Duodenal mucosa (tissue), 2 donors: ENCODE measurements around the gene UBE3A.
"Not testable (repeated sequence)": the region's sequence is repeated elsewhere in the genome, so short reads cannot be mapped to it uniquely, and the experiment has no call there.

ENCODE experiments used
- H3K27ac ChIP-seq: one replicate; pipeline ENCODE4 v1.7.0; 2013; ENCODE audit warnings: low read depth, low read length
- H3K27me3 ChIP-seq, 2 donors: one replicate each; pipeline ENCODE4 v1.7.0; 2013; ENCODE audit warnings: low read length in 2 of 2, control low read depth in 1 of 2; ENCODE audit not compliant: insufficient read depth in 2 of 2, control insufficient read depth in 1 of 2
- H3K36me3 ChIP-seq, 2 donors: one replicate each; pipeline ENCODE4 v1.7.0; 2013; ENCODE audit warnings: low read length in 2 of 2, control low read depth in 1 of 2; ENCODE audit not compliant: insufficient read depth in 2 of 2, control insufficient read depth in 1 of 2
- H3K4me1 ChIP-seq, 2 donors: one replicate each; pipeline ENCODE4 v1.7.0; 2013; ENCODE audit warnings: low read length in 2 of 2, control low read depth in 1 of 2; ENCODE audit not compliant: insufficient read depth in 2 of 2, control insufficient read depth in 1 of 2
- H3K4me3 ChIP-seq, 2 donors: one replicate each; pipeline ENCODE4 v1.7.0; 2013; ENCODE audit warnings: low read length in 2 of 2, low read depth in 1 of 2
- H3K9ac ChIP-seq, 2 donors: one replicate each; pipeline ENCODE4 v1.7.0; 2013; ENCODE audit warnings: low read length in 2 of 2, low read depth in 1 of 2
- H3K9me3 ChIP-seq, 2 donors: one replicate each; pipeline ENCODE4 v1.7.0; 2013; ENCODE audit warnings: low read length in 2 of 2, control low read depth in 1 of 2; ENCODE audit not compliant: control insufficient read depth in 1 of 2

Gene UBE3A

GRCh38 chr15:25424073-25424472 lies 14.8 kb downstream of the UBE3A start:
- Histone ChIP-seq H3K4me1 (peaks cover 0 to 4% of the 10 kb centered on the region in 2 donors), H3K9me3 (peaks cover 0 to 4% of the 10 kb centered on the region in 2 donors), H3K9ac (no peak overlapping the region), H3K36me3 (peaks cover 0 to 6% of the 10 kb centered on the region in 2 donors), H3K4me3 (no peak overlapping the region), H3K27me3 (no peaks in the 10 kb centered on the region), H3K27ac (no peak overlapping the region)

DNA sequence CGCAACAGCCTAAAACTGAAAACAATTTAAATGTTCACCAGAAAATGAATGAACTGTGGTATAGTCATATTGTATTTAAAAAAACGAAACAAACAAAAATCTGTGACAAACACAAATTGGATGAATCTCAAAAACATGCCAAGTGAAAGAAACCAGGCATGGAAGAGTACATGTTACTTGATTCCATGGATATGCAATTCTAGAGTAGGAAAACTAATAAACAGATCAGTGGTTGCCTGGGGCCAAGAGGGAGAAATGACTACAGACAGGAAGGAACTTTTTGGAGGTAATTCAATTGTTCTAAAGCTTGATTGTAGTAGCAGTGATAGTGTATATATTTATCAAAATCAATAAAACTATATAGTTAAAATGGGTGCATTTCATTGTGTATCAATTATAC lies 16.8 kb downstream of the UBE3A start:
- H3K4me1 ChIP-seq: peaks cover 0 to 4% of the 10 kb centered on the region in 2 donors

DNA sequence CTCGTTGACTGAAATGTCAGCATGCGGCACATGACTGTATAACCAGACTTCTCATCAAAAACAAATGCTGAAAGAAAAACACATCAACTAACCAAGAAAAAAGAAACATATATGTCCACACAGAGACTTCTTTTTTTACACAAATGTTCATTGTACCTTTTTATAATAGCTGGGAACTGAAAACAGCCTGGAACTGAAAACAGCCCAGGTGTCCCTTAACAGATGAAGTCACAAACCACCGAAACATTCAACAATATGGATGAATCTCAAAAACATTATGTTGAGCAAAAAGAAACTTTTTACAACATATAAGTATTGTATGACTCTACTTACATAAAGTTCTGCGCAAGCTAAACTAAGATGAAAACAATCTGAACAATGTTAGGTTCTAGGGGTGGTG lies 20.6 kb downstream of the UBE3A start:
- Histone ChIP-seq H3K27me3 (no peaks in the 10 kb centered on the region), H3K36me3 (peaks cover 0 to 6% of the 10 kb centered on the region in 2 donors), H3K27ac (no peak overlapping the region), H3K9ac (no peak overlapping the region), H3K9me3 (peaks cover 0 to 6% of the 10 kb centered on the region in 2 donors), H3K4me3 (no peak overlapping the region), H3K4me1 (peaks cover 0 to 4% of the 10 kb centered on the region in 2 donors)

More for the DNA sequence above, 16.8 kb downstream of the UBE3A start:
- no peaks in the 10 kb centered on the region for H3K27me3 ChIP-seq
- H3K9me3 ChIP-seq: peaks cover 0 to 6% of the 10 kb centered on the region in 2 donors
- no peak overlapping the region for H3K27ac ChIP-seq
- no peak overlapping the region for H3K9ac ChIP-seq
- H3K36me3 ChIP-seq: peaks cover 0 to 6% of the 10 kb centered on the region in 2 donors
- H3K4me3 ChIP-seq: no peak overlapping the region

DNA sequence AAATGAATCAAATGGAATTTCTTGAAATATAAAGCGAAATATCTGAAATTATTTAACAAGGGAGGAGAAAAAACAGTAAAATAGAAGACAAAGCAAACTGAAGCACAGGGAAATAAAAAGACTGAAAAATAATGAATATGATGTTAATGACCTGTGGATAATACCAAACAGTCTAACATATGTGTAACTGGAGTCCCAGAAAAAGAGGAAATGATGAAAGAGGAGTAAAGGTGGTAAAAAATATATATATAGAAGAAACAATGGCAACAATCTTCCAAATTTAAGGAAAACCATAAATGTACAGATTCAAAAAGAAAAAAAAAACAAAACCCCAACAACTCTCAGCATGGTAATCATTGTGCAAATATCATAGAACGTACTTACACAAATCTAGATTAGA lies 21.2 kb downstream of the UBE3A start:
- Histone ChIP-seq H3K9ac (no peak overlapping the region), H3K4me1 (peaks cover 0 to 4% of the 10 kb centered on the region in 2 donors), H3K36me3 (peaks cover 0 to 6% of the 10 kb centered on the region in 2 donors), H3K9me3 (peaks cover 0 to 6% of the 10 kb centered on the region in 2 donors), H3K27me3 (no peaks in the 10 kb centered on the region), H3K27ac (no peak overlapping the region), H3K4me3 (no peak overlapping the region)

DNA sequence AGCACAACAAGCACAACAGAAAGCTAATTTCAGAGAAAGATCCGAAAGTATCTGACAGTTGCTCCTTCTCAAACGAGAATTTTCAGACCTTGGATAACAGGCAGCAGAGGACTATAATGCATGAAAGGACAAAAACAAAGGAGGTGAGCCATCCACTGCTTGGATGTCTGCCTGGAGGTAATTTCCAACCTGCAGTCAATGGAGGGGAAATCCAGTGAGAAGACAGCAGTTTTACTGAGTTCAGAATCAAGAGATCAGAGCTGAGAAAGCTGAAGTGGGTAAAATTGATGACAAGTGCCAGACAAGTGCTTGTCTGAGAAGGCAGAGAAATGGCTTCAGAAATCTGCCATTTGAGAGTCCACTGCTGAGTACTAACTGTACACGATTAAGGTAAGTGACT lies 22.1 kb downstream of the UBE3A start:
- H3K27me3 ChIP-seq: no peaks in the 10 kb centered on the region
- peaks cover 0 to 4% of the 10 kb centered on the region in 2 donors for H3K4me1 ChIP-seq
- peaks cover 0 to 6% of the 10 kb centered on the region in 2 donors for H3K36me3 ChIP-seq
- H3K9ac ChIP-seq: no peak overlapping the region
- no peak overlapping the region for H3K27ac ChIP-seq
- H3K4me3 ChIP-seq: no peak overlapping the region
- peaks cover 0 to 6% of the 10 kb centered on the region in 2 donors for H3K9me3 ChIP-seq

DNA sequence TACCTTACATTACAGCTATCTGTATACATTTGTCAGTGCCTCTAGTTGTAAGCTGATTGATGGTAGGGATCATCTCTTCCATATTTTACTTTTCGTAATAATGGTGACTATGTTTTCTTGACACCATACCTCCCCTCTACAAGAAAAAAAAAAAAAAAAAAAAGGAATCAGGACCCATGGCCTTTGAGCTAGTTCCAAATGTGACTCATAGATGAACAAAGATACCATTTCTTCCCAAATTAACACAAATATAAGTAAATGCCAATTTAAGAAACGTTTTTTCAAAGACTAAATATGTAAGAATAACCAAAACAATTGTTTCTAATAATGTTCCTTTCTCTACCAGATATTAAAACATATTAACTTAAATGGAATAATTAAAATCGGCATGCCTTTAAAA lies 23.1 kb downstream of the UBE3A start:
- no peak overlapping the region for H3K9ac ChIP-seq

GRCh38 chr15:25415217-25415616 lies 23.6 kb downstream of the UBE3A start:
- Histone ChIP-seq H3K36me3 (no peaks in the 10 kb centered on the region), H3K9ac (no peak overlapping the region), H3K4me3 (no peak overlapping the region), H3K9me3 (peaks cover 0 to 2% of the 10 kb centered on the region in 2 donors), H3K4me1 (peaks cover 0 to 6% of the 10 kb centered on the region in 2 donors), H3K27me3 (no peaks in the 10 kb centered on the region), H3K27ac (no peak overlapping the region)

More for the DNA sequence above, 23.1 kb downstream of the UBE3A start:
- Histone ChIP-seq H3K27me3 (no peaks in the 10 kb centered on the region), H3K4me3 (no peak overlapping the region), H3K36me3 (no peaks in the 10 kb centered on the region), H3K9me3 (peaks cover 0 to 2% of the 10 kb centered on the region in 2 donors), H3K27ac (no peak overlapping the region), H3K4me1 (peaks cover 0 to 4% of the 10 kb centered on the region in 2 donors)

- Histone ChIP-seq H3K9me3 (no peaks in the 10 kb centered on the region), H3K27ac (no peak overlapping the region), H3K4me3 (no peak overlapping the region), H3K4me1 (peaks cover 0 to 20% of the 10 kb centered on the region in 2 donors), H3K27me3 (no peaks in the 10 kb centered on the region), H3K9ac (no peak overlapping the region), H3K36me3 (peaks cover 0 to 2% of the 10 kb centered on the region in 2 donors)
Measured at GRCh38 chr15:25410649-25411048, 28.2 kb downstream of the UBE3A start.

DNA sequence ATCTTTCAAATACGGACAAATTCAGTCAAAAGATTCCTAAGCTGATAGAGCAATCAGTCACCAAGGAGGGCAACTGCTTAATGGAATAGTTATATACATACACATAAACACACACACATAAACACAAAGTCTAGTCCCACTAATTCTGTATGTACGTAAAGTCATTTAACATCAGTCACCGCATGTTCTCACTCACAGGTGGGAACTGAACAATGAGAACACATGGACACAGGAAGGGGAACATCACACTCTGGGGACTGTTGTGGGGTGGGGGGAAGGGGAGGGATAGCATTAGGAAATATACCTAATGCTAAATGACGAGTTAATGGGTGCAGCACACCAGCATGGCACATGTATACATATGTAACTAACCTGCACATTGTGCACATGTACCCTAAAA lies 29.1 kb downstream of the UBE3A start:
- H3K27ac ChIP-seq, H3K36me3 ChIP-seq, H3K9me3 ChIP-seq, H3K9ac ChIP-seq, H3K27me3 ChIP-seq, H3K4me3 ChIP-seq: not testable (repeated sequence)
- peaks cover 0 to 20% of the 10 kb centered on the region in 2 donors for H3K4me1 ChIP-seq

- no peaks in the 10 kb centered on the region for H3K27me3 ChIP-seq
- peaks cover 0 to 12% of the 10 kb centered on the region in 2 donors for H3K36me3 ChIP-seq
- no peak overlapping the region for H3K9ac ChIP-seq
- no peaks in the 10 kb centered on the region for H3K9me3 ChIP-seq
- H3K27ac ChIP-seq: no peak overlapping the region
- H3K4me3 ChIP-seq: no peak overlapping the region
- H3K4me1 ChIP-seq: peaks cover 0 to 20% of the 10 kb centered on the region in 2 donors
Measured at GRCh38 chr15:25408929-25409328, 29.9 kb downstream of the UBE3A start.

DNA sequence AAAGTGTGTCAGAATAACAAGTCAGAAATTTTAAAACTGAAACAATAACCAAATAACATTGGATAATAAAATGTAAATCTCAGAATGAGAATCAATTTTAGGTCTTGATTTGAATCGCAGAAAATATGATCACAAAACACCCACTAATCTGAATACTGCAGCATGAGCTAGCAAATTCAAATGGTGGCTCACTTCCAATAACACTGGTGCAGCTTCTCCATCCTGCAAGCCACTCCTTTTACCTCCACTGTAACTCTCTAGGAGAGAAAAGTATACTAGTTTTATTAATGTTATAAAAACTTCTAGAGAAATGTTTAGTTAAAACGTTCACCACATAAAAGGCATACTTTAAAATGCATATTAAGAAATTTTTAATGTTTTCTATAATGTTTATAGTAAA lies 30.4 kb downstream of the UBE3A start:
- peaks cover 0 to 20% of the 10 kb centered on the region in 2 donors for H3K4me1 ChIP-seq
- H3K4me3 ChIP-seq: no peak overlapping the region
- peaks cover 0 to 16% of the 10 kb centered on the region in 2 donors for H3K36me3 ChIP-seq
- H3K9ac ChIP-seq: no peak overlapping the region
- H3K9me3 ChIP-seq: no peaks in the 10 kb centered on the region
- no peaks in the 10 kb centered on the region for H3K27me3 ChIP-seq
- no peak overlapping the region for H3K27ac ChIP-seq
